HG02623 (cell line): ENCODE results near the gene RSF1.
"Not testable (repeated sequence)": the region's sequence is repeated elsewhere in the genome, so short reads cannot be mapped to it uniquely, and the experiment has no call there.

Source experiments
- ATAC-seq: cut with Tn5 transposase; IDR thresholded peaks from one replicate; pipeline ENCODE4 v1.9.1; 2021; ENCODE audit warnings: moderate library complexity; ENCODE audit not compliant: unreplicated experiment

Gene RSF1

DNA sequence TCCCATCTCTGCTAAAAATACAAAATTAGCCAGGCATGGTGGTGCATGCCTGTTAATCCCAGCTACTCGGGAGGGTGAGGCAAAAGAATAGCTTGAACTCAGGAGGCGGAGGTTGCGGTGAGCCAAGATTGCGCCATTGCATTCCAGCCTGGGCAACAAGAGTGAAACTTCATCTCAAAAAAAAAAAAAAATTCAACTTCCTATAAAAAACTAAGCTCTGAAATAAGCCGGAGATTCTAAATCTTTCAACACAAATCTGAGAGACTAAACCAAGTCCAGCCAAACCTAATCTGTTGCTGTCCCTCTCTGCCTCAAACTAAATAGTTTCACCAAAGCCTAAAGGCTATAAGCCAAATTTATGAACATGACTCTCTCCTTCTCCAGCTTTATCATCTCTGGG is 186.6 kb downstream of the RSF1 start:
- ATAC-seq: not testable (repeated sequence)

GRCh38 chr11:77630157-77630710 is 190.3 kb downstream of the RSF1 start:
- ATAC-seq: no peak

GRCh38 chr11:77619576-77620198 is 200.8 kb downstream of the RSF1 start:
- no peak for ATAC-seq

- no peak for ATAC-seq
Observed at GRCh38 chr11:77617892-77618291, 202.6 kb downstream of the RSF1 start.

GRCh38 chr11:77611921-77612320 is 208.6 kb downstream of the RSF1 start:
- ATAC-seq: no peak
